Stimulated activated memory B cell treated with anti-CD40 and anti-IgM and Interleukin-4, amounts not matched to agents 10 μg/mL and 1 μg/mL and 100 μg/mL, for 72 hours (primary cell): ENCODE results near the gene GFM1.

ENCODE experiments used
- ATAC-seq: fragments of 150-1000 bp; cut with Tn5 transposase; 2 replicates; pipeline ENCODE4 v1.10.0; 2021
- H3K27ac Mint-ChIP-seq: one replicate; pipeline ENCODE4 v1.8.0; 2022; ENCODE audit warnings: mild to moderate bottlenecking, mixed read lengths
- H3K27me3 Mint-ChIP-seq: one replicate; pipeline ENCODE4 v1.8.0; 2022; ENCODE audit warnings: mixed read lengths
- H3K36me3 Mint-ChIP-seq: one replicate; pipeline ENCODE4 v1.8.0; 2022; ENCODE audit warnings: mixed read lengths
- H3K4me1 Mint-ChIP-seq: one replicate; pipeline ENCODE4 v1.8.0; 2022; ENCODE audit warnings: mixed read lengths
- H3K4me3 Mint-ChIP-seq: one replicate; pipeline ENCODE4 v1.8.0; 2022; ENCODE audit warnings: mild to moderate bottlenecking, moderate library complexity, mixed read lengths
- H3K9me3 Mint-ChIP-seq: one replicate; pipeline ENCODE4 v1.8.0; 2022; ENCODE audit warnings: mixed read lengths

Gene GFM1

GRCh38 chr3:158702815-158703481 is 58.6 kb downstream of the GFM1 start:
- Mint-ChIP-seq H3K36me3 (peaks cover 46% of the 10 kb centered on the region), H3K27ac (no peak overlapping the region), H3K4me1 (no peaks in the 10 kb centered on the region), H3K27me3 (no peaks in the 10 kb centered on the region), H3K4me3 (no peak overlapping the region), H3K9me3 (no peaks in the 10 kb centered on the region)
- no peak for ATAC-seq

DNA sequence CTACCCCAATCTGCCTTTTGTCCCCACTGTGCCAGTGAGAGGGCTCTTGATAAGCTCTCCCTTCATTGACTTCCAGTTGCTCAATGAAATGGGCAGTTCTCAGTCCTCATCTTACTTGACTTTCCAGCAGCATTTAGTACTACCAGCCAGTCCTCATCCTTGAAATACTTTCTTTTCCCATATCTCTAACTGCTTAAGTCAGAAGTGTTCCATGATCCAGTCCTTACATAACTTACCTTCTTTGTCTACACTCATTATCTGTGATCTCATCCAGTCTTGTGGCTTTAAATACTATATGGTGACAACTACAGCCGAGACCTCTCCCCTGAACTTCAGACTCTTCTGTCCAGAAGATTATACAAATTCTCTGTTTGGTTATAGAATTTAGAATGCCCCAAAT is 59.2 kb downstream of the GFM1 start:
- Mint-ChIP-seq H3K4me3 (no peak overlapping the region), H3K27me3 (no peaks in the 10 kb centered on the region), H3K27ac (no peak overlapping the region), H3K9me3 (no peaks in the 10 kb centered on the region), H3K36me3 (peaks cover 46% of the 10 kb centered on the region), H3K4me1 (no peaks in the 10 kb centered on the region)
- ATAC-seq = no peak

- H3K4me1 Mint-ChIP-seq = peaks cover 15% of the 10 kb centered on the region
- H3K27me3 Mint-ChIP-seq = no peaks in the 10 kb centered on the region
- no peak for ATAC-seq
- H3K36me3 Mint-ChIP-seq = peaks cover 80% of the 10 kb centered on the region
- H3K9me3 Mint-ChIP-seq = no peaks in the 10 kb centered on the region
- no peak overlapping the region for H3K27ac Mint-ChIP-seq
- no peak overlapping the region for H3K4me3 Mint-ChIP-seq
These were observed 65.3 kb downstream of the GFM1 start for GRCh38 chr3:158709666-158710083.

DNA sequence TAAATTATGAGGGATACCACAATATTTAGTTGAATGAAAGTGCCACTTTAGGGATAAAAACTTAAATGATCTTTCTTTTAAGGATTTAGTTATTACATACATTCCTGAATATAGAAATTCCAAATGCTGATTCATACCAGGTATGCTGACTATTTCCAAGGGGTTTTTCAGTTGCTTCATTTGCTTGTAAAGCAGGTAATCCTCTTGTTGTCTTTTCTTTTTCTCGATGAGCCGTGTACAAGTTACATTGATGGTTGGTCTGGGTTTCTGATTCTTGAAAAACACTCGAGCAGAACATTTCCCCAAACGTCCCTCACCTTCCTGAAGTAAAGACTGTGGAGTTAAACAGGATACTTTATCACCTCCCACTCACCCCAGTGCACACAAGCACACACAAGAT is 66.3 kb downstream of the GFM1 start:
- Mint-ChIP-seq H3K27ac (no peak overlapping the region), H3K36me3 (peaks cover 80% of the 10 kb centered on the region), H3K4me3 (no peak overlapping the region), H3K9me3 (no peaks in the 10 kb centered on the region), H3K27me3 (no peaks in the 10 kb centered on the region), H3K4me1 (peaks cover 15% of the 10 kb centered on the region)
- ATAC-seq = no peak

- peaks cover 15% of the 10 kb centered on the region for H3K4me1 Mint-ChIP-seq
- peaks cover 69% of the 10 kb centered on the region for H3K36me3 Mint-ChIP-seq
- no peaks in the 10 kb centered on the region for H3K27me3 Mint-ChIP-seq
- peak overlapping the region; percentile 27 for H3K27ac Mint-ChIP-seq
- H3K9me3 Mint-ChIP-seq = no peaks in the 10 kb centered on the region
- ATAC-seq = no peak
- no peak overlapping the region for H3K4me3 Mint-ChIP-seq
These were observed 67.6 kb downstream of the GFM1 start for GRCh38 chr3:158711886-158712285.

DNA sequence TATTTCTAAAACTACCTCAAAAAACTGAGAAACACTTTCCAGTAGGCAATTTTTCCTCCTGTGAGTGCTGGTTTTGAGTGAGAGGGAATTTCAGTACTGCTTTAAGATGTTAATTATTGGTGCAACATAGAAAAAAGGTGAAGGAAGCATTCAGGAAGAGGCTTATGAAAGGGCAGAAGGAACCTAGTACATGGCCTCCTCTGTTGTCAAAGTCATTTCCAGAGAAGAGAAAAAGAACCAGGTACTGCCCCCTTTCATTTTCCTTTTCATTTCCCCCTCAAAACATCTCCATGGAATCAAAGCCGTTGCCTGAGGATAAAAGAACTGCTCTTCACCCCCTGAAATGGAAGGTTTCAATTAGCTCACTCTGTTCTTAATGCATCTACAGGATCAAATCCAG is 68.1 kb downstream of the GFM1 start:
- H3K4me3 Mint-ChIP-seq = no peak overlapping the region
- H3K27ac Mint-ChIP-seq = no peak overlapping the region
- H3K27me3 Mint-ChIP-seq = no peaks in the 10 kb centered on the region
- peaks cover 15% of the 10 kb centered on the region for H3K4me1 Mint-ChIP-seq
- peaks cover 68% of the 10 kb centered on the region for H3K36me3 Mint-ChIP-seq
- no peak for ATAC-seq
- H3K9me3 Mint-ChIP-seq = no peaks in the 10 kb centered on the region

- Mint-ChIP-seq H3K27ac (no peak overlapping the region), H3K9me3 (no peaks in the 10 kb centered on the region)
These were observed 68.8 kb downstream of the GFM1 start for GRCh38 chr3:158713094-158713499.

GRCh38 chr3:158717576-158717975 is 73.2 kb downstream of the GFM1 start:
- H3K4me3 Mint-ChIP-seq = no peak overlapping the region
- H3K36me3 Mint-ChIP-seq = peaks cover 45% of the 10 kb centered on the region
- no peak for ATAC-seq
- H3K27ac Mint-ChIP-seq = no peak overlapping the region
- H3K9me3 Mint-ChIP-seq = no peaks in the 10 kb centered on the region
- H3K27me3 Mint-ChIP-seq = no peaks in the 10 kb centered on the region
- H3K4me1 Mint-ChIP-seq = peaks cover 12% of the 10 kb centered on the region

More at GRCh38 chr3:158713094-158713499, 68.8 kb downstream of the GFM1 start:
- ATAC-seq = peak; percentile 36
- no peak overlapping the region for H3K4me3 Mint-ChIP-seq
- peaks cover 15% of the 10 kb centered on the region for H3K4me1 Mint-ChIP-seq
- H3K27me3 Mint-ChIP-seq = no peaks in the 10 kb centered on the region
- peaks cover 63% of the 10 kb centered on the region for H3K36me3 Mint-ChIP-seq

GRCh38 chr3:158718490-158719170 is 74.3 kb downstream of the GFM1 start:
- Mint-ChIP-seq H3K4me1 (peaks cover 16% of the 10 kb centered on the region), H3K27ac (no peak overlapping the region), H3K36me3 (peaks cover 36% of the 10 kb centered on the region), H3K4me3 (no peak overlapping the region), H3K9me3 (no peaks in the 10 kb centered on the region), H3K27me3 (no peaks in the 10 kb centered on the region)
- ATAC-seq = no peak

GRCh38 chr3:158722108-158722507 is 77.8 kb downstream of the GFM1 start:
- Mint-ChIP-seq H3K4me3 (no peak overlapping the region), H3K27ac (no peak overlapping the region), H3K36me3 (peaks cover 28% of the 10 kb centered on the region), H3K9me3 (no peaks in the 10 kb centered on the region), H3K4me1 (peaks cover 16% of the 10 kb centered on the region), H3K27me3 (no peaks in the 10 kb centered on the region)
- no peak for ATAC-seq

GRCh38 chr3:158723991-158724390 is 79.7 kb downstream of the GFM1 start:
- Mint-ChIP-seq H3K27ac (no peak overlapping the region), H3K4me1 (peaks cover 26% of the 10 kb centered on the region), H3K36me3 (peaks cover 23% of the 10 kb centered on the region), H3K4me3 (no peak overlapping the region), H3K27me3 (no peaks in the 10 kb centered on the region), H3K9me3 (no peaks in the 10 kb centered on the region)
- ATAC-seq = no peak

DNA sequence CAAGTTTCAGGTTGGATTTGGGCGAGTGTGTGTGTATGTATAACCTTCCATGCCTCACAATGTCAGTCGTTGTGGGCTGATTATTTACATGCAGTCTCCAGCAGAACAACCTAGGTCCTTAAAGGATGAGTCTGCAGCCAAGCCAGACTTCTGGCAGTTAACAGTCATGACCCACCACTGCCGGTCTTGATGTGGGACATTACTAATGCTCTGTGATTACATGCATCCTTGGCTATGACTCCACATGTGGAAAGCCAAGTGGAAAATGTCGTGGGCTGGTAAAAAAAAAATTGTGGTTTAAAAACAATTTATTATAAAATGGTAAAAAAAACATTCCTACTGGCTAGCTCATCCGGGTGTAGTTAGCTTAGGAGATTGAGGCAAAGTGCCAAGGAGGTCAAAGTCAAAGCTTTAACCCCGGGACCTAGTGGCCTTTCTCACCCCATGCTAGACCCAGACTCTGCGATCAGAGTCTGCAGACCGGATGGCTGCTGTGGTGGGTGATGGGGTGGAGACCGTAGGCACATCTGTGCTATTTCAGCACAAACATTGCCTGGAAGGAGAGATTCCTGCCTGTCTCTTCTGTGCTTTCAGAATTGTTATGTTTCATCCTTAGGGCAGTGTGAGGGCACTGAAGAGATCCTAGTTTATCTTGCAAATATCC is 81.2 kb downstream of the GFM1 start:
- Mint-ChIP-seq H3K36me3 (peaks cover 12% of the 10 kb centered on the region), H3K27ac (peak overlapping the region; percentile 55), H3K4me3 (no peak overlapping the region), H3K9me3 (no peaks in the 10 kb centered on the region), H3K4me1 (peaks cover 26% of the 10 kb centered on the region), H3K27me3 (no peaks in the 10 kb centered on the region)
- no peak for ATAC-seq

- Mint-ChIP-seq H3K36me3 (no peaks in the 10 kb centered on the region), H3K9me3 (no peaks in the 10 kb centered on the region), H3K4me1 (peaks cover 26% of the 10 kb centered on the region), H3K4me3 (no peak overlapping the region), H3K27me3 (no peaks in the 10 kb centered on the region), H3K27ac (no peak overlapping the region)
- peak; percentile 57 for ATAC-seq
These were observed 83.1 kb downstream of the GFM1 start for GRCh38 chr3:158727206-158728060.

- Mint-ChIP-seq H3K9me3 (no peaks in the 10 kb centered on the region), H3K27ac (no peak overlapping the region), H3K27me3 (no peaks in the 10 kb centered on the region), H3K4me3 (no peak overlapping the region), H3K4me1 (peaks cover 20% of the 10 kb centered on the region), H3K36me3 (no peaks in the 10 kb centered on the region)
- no peak for ATAC-seq
These were observed 83.7 kb downstream of the GFM1 start for GRCh38 chr3:158728061-158728377.

GRCh38 chr3:158728851-158729250 is 84.5 kb downstream of the GFM1 start:
- peaks cover 3% of the 10 kb centered on the region for H3K36me3 Mint-ChIP-seq

More at GRCh38 chr3:158728851-158729250, 84.5 kb downstream of the GFM1 start:
- H3K27ac Mint-ChIP-seq = no peak overlapping the region
- ATAC-seq = no peak
- H3K4me1 Mint-ChIP-seq = peaks cover 16% of the 10 kb centered on the region
- no peak overlapping the region for H3K4me3 Mint-ChIP-seq
- no peaks in the 10 kb centered on the region for H3K9me3 Mint-ChIP-seq
- no peaks in the 10 kb centered on the region for H3K27me3 Mint-ChIP-seq
